GM18858 (cell line): Measurements from ENCODE around the gene SEMA6C.
"Not testable (repeated sequence)": the region's sequence is repeated elsewhere in the genome, so short reads cannot be mapped to it uniquely, and the experiment has no call there.

Experiments
- ATAC-seq: cut with Tn5 transposase; IDR thresholded peaks from one replicate; pipeline ENCODE4 v1.9.1; 2021; ENCODE audit not compliant: unreplicated experiment

The SEMA6C gene, protein sequence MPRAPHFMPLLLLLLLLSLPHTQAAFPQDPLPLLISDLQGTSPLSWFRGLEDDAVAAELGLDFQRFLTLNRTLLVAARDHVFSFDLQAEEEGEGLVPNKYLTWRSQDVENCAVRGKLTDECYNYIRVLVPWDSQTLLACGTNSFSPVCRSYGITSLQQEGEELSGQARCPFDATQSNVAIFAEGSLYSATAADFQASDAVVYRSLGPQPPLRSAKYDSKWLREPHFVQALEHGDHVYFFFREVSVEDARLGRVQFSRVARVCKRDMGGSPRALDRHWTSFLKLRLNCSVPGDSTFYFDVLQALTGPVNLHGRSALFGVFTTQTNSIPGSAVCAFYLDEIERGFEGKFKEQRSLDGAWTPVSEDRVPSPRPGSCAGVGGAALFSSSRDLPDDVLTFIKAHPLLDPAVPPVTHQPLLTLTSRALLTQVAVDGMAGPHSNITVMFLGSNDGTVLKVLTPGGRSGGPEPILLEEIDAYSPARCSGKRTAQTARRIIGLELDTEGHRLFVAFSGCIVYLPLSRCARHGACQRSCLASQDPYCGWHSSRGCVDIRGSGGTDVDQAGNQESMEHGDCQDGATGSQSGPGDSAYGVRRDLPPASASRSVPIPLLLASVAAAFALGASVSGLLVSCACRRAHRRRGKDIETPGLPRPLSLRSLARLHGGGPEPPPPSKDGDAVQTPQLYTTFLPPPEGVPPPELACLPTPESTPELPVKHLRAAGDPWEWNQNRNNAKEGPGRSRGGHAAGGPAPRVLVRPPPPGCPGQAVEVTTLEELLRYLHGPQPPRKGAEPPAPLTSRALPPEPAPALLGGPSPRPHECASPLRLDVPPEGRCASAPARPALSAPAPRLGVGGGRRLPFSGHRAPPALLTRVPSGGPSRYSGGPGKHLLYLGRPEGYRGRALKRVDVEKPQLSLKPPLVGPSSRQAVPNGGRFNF

DNA sequence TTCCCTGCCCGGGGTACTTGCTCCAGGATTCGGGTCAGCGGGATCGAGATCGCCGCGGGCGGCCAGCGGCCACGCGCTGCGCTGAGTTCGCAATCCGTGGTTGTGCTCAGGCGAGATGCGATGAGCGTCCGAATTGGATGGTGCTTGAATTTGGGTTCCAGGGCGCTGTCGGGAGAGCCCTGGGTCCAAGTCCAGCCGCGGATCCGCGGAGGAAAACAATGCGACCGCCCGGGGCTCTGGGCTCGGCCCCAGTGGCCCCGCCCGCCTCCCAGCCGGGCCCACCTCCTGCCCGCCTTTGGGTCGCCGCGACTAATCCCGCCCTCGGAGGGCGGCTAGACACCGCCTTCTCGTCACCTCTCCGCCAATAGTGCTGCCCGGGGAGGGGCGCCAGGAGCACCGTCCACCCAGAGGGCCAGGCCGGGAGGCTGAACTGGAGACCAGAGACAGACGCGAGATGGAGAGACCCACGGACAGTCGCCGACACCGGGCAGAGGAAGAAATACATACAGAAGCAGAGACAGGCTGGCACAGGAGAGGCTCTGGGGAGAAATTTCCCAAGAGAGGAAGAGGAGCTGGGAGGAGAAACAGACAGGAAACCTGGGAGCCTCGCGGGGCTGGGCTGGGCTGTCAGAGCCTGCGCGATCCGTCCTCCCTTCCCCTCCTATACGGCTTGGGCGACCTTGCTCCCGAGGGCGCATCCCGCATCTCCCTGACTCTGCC, at the start of gene SEMA6C:
SEMA6C (minus strand) TSS at position 220 of the 720 bp plus-strand sequence. CDS start 4,010 bp downstream, outside the sequence.
- ATAC-seq: peak; percentile 81

DNA sequence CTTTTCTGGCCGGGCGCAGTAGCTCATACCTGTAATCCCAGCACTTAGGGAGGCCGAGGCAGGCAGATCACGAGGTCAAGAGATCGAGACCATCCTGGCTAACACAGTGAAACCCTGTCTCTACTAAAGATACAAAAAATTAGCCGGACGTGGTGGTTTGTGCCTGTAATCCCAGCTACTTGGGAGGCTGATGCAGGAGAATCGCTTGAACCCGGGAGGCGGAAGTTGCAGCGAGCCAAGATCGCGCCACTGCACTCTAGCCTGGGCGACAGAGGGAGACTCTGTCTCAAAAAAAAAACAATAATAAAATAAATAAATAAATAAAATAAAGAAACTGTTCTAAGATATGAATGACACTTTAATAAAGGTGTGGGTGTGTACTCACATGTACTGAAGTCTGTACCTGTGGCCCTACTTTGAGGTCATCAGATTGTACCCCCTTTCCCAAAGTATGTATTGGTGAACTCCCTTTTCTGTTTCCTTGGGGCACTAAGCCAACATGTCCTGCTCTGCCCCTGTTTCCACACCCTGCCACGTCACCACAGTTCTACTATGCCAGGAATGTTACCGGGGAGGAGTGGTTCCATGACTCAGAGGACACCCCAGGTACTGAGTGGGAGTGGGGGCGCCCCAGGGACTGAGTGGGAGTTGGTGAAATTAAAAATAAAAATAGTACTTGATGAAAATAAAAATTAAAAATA, 48.6 kb upstream of the SEMA6C start:
- not testable (repeated sequence) for ATAC-seq

DNA sequence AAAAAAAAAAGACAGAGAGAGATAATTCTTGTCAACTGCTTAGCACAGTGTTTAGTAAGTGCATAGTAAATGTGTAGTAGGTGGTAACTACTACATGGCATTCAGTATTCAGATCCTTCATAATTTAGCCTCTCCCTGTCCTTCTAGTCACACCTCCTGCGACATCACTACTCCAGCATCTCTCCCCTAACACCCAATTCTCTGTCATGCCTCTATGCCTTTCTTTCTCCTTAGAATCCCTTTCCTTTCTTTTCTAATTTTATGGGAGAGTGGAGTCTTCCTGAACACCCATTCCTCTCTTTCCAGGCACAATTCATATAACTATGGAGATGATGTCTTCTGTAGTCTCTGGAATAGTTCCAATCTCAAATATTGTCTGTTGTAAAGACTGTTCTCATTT, 47.4 kb upstream of the SEMA6C start:
- no peak for ATAC-seq

DNA sequence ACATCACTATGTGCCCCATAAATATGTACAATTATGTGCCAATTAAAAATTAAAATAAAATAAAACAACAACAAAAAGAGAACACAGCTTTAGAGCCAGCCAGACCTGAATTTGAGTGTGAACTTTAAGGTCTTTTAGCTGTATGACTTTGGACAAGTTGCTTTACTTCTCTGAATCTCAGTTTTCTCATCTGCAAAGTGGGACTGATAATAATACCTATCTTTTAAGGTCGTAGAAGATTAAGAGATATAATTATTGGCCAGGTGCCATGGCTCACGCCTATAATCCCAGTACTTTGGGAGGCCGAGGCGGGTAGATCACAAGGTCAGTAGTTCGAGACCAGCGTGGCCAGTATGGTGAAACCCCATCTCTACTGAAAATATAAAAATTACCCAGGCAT, 46.9 kb upstream of the SEMA6C start:
- no peak for ATAC-seq

DNA sequence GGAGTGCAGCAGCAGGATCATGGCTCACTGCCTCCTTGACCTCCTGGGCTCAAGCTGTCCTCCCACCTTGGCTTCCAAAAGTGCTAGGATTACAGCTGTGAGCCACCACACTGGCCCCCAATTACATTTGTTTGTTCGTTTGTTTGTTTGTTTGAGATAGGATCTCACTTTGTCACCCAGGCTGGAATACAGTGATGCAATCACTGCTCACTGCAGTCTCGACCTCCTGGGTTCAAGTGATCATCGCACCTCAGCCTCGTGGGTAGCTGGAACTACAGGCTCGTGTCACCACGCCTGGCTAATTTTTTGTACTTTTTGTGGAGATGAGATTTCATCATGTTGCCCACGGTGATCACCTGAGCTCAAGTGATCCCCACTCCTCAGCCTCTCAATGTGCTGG, 45.6 kb upstream of the SEMA6C start:
- no peak for ATAC-seq

DNA sequence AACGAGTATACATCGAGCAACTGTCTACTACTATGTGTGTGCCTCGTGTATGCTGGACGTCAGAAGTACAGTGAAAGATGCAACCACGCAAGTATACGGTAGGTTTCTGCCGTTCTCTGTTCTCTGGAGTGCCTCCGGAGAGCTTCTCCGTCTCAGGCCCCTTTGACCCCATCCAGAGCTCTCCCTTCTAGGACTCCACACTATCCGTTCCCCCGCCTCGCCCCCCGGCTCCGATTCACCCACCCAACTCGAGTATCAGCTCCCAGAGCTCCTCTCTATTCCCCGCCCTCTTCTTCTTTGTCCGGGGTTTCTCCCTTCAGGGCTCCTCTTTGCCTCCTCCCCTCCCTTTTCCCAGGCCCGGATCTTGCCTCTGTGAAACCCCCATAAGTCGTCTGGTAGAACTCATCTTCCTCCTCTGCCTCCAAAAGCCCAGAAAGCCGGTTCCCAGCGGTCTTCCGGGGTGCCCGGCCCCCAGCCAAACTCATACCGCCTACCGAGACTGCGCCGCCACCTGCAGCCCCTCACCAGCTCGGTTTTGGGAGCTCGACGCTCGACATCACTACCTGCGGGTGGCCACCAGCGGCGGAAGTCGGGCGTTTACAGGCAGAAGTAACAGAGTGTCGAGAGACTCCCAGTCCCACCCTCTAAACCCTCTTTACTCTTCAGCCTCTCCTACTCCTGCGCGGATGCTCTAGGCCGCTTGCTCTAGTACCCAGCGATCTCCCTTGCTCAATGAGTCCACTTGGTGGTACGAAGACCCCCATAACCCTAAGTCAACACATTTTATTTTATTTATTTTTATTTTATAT, 43.4 kb upstream of the SEMA6C start, which contains the start of gene VPS72:
VPS72 (minus strand) TSS at position 561 of the 809 bp plus-strand sequence; CDS start at position 485, 76 bp downstream.
- peak; percentile 65 for ATAC-seq

DNA sequence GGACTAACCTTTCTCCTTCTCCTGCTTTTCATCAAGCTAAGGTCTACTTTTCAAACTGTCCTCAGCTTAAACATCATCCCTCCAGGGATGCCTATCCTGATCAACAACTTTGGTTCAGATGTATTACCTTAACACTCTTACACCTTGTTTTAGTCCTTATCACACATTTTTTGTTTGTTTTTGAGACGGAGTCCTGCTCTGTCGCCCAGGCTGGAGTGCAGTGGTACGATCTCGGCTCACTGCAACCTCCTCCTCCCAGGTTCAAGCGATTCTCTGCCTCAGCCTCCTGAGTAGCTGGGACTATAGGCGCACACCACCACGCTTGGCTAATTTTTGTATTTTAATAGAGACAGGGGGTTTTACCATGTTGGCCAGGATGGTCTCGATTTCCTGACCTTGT, 42.2 kb upstream of the SEMA6C start:
- not testable (repeated sequence) for ATAC-seq

DNA sequence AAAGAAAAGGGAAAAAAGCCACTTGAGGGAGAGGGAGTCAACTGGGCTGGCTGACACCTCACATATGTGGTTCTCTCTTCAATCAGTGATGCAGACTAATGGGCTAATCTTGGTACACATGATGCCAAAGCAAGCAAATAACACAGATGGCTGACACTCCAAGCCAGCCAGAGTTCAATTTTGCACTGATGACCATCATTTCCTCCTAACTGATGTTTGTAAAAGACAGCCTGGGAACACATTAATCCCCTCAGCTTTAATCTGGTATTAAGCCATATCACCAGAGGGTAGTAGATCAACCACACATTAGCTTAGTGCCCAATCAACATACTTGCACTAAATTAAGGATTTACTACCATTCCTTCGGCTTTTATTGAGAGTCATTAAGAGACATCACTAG, 40.8 kb upstream of the SEMA6C start:
- ATAC-seq: no peak

DNA sequence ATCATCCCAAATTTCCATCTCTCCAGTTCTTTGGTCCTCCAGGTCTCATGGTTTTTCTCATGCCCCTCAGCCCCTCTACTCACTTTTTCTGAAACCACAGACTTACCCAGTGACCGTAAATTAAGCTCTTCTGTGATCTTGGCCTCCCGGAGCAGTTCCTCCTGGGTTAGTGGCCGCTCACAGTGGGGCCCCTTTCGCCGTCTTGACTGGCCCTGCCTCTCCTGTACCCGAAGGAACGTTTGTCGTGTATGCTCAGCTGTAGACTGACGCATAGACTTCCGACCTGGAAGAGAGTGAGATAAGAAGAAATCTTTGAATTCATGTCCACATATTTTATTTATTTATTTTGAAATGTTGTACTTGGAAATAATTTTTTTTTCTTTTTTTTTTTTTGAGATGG, 37.8 kb upstream of the SEMA6C start:
- no peak for ATAC-seq

DNA sequence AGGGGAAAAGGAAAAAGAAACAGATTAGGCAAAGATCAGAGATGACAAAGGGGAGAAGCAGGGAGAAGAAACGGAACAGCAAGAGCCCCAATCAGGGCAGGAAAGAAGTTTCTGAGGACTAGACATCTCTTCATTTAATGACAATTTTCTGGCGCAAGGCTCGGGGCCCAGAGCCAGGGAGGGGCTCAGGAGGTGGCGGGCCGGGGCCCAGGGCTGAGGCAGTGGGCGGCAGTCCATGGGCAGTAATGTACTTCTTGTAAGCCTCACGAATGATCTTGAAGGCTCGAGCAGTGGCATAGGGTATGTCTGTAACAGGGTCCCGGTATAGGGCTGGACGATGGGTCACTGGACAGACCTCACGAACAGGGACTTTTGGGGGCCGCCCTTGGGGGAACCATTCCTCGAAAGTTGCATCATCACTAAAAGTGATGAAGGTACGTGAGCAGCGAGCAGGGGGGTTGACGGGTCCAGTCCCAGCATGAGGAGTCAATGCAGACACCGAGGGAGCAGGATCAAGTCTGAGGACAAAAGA, 30.1 kb upstream of the SEMA6C start:
- no peak for ATAC-seq

DNA sequence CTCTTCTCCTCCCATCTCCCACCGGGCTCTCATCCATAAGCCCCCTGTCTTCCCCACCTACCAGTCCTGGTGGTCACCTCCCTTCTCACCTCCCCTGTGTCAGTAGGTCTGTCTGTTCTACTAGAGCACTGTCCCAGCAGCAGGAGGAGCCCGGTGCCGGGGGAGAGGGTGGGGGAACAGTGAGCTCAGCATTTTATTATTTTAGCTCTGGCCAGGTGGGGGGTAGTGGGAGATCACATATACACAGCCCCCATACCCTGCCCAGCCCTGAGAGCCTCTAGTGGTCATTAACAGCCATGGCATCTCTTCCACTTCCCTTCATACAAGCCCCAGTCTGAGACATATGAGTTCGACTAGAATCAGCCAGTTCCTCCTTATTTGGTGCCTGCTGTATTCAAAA, 29.4 kb upstream of the SEMA6C start, which contains the start of gene TMOD4:
TMOD4 (minus strand) TSS at position 119 of the 400 bp plus-strand sequence. CDS start 1,106 bp downstream, outside the sequence.
- no peak for ATAC-seq

DNA sequence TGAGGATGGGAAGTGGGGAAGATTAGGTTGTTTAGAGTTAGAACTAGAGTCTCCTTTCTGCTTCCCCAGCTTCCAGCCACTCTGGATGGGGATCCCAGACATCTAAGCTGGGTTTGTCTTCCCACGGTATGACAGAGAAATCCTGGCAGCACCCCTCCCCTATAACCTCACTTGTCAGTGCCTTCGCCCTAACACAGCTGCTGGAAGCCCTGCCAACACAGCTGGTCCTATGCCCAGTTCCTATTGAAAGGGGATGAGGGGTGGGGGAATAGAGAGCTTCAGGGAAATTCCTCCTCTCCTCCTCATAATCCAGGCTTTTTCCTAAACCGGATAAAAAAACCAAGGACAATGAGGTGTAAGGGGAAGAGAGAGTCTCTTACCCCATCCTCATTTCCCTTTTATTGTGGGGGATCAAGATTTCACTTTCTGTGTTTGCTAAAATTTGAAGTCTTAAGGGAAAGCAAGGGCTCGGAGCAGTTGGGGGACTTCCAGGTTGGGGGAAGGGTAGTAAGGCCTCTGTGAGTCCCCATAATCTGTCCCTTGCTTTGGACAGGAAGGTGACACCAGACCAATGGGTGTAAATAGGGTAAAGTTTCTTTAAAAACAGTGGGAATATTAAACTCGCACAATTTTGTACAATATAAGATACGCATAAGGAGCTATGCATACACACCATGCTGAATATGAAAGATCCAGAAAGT, 28.8 kb upstream of the SEMA6C start:
- ATAC-seq: no peak

DNA sequence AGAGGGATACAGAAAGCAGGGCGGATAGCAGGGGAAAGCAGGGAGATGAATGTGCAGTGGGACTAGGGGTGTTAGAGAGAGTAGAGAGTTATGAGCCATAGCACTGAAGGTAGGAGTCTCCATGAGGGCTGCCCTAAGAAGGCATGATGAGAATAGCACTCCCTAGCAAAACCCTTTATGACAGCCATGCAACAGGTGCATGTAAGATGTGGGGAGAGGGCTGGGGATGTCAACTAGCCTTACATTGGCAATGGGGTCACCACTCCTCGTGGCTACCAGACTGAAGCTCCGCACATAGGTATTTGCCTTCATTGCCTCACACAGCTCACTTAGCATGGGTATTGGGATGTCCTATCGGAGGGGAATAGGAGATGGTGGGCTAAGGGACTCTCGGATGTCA, 24.8 kb upstream of the SEMA6C start:
- no peak for ATAC-seq

DNA sequence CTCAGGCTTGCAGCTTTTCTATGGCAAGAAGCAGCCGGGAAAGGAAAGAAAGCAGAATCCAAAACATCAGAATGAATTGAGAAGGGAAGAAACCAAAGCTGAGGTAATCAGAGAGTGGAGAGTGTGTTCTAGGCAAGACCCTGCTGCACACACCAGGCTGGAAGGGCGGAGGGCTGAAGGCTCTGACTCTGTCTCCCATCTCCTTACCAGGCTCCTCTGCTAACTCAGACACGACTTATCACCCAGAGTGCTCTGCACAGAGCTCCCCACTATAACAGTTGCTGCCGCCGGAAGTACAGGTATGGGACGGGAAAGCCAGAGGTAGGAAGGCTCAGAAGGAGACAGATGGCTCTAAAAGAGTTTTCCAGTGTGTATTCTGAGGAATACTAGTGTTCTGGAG, 20.7 kb upstream of the SEMA6C start:
- ATAC-seq: no peak

DNA sequence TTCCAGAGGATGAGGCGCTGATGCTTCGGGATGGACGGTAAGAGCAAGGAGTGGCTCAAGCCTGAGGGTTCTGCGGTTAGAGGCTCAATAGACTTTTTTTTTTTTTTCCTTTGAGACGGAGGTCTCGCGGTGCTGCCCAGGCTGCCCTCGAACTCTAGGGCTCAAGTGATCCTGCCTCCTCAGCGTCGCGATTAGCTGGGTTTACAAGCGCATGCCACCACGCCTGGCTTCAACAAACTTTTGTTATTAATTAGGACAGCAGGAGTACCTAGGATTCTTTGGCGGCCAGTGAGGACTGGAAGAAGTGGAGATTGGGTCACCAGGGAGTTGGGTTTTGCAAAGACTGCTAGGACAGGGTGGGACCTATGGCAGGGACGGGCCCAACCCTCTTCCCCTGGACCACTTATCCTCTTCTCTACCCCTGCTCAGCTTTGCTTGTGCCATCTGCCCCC, 20.1 kb upstream of the SEMA6C start:
- ATAC-seq: no peak

DNA sequence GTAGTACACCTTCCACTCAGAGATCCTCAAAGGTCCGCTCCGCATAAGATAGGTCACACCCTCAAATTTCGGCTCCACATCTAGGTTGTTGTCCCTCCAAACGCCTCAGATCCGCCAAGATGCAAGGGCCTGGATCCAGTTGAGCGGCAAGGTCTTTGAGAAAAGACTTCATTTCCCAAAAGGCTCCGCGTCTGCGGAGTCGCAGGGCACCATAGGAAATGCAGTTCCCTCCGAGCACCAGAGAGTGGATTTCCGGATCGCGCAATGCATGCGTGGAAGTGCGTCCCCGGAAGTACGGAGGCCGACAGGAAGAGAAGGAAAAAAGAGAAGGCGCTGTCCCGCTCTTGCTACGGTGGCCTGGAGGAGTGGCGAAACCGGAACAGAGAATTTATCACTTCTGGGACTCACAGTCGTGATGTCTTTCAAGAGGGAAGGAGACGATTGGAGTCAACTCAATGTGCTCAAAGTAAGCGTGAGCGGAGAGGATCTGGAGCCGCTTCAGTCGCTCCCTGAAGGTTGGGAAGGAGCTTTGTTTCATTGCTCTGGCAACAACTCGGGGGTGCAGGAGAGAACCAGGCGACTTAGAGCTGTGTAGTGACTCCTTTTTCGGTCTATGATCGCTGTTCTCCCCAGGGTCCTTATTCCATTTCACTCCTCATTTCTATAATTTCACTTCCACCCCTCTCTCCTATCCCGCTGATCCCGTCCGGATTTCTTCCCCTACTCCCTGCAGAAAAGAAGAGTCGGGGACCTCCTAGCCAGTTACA, 19.5 kb upstream of the SEMA6C start, which contains the start of the genes LYSMD1 and SCNM1:
LYSMD1 (minus strand) TSS at position 165 of the 767 bp plus-strand sequence. CDS start 644 bp downstream, outside the sequence.
SCNM1 (plus strand) TSS at position 407 of the 767 bp plus-strand sequence; CDS start at position 416, 9 bp downstream.
- peak; percentile 81 for ATAC-seq

DNA sequence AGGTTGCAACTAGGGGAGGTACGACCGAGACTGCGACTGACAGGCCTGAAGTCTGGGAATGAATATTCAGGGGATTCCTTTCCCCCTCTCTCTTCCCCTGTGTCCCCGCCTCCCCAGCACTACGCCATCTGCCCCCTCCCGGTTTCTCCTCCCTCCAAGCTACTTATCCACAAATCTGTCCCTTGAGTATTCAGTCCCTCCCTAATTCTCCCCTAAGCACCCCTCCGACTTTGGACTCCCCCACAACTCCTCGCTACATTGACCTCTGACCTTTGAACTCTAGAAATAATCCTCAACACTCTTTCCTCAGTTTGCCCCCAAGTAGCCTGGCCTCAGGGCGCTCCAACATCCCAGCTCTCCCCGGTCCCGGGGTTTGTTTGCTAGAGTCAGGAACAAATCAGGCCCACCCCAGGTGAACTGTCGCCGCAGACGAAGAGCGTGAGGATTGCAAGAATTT, 18.9 kb upstream of the SEMA6C start:
- no peak for ATAC-seq
